Sigmoid colon (tissue), 4 donors: Measurements from ENCODE around the gene MYO18B.

Source experiments
- CTCF ChIP-seq, 4 experiments: fragments of 450-650 bp in 3 of 4; fragments of 200-600 bp in 1 of 4; IDR thresholded peaks; one replicate each; pipeline ENCODE4 v1.5.1; 2016 to 2019; ENCODE audit warnings: antibody characterized with exemption in 4 of 4, mild to moderate bottlenecking in 3 of 4, moderate library complexity in 2 of 4
- EP300 ChIP-seq, 4 donors: sonication (generic); formaldehyde crosslinking; IDR thresholded peaks; one replicate each; pipeline ENCODE4 v1.6.1; 2017; ENCODE audit warnings: antibody characterized with exemption in 4 of 4
- POLR2A ChIP-seq, 2 donors: fragments of 450-650 bp; IDR thresholded peaks; one replicate each; pipeline ENCODE4 v1.6.1; 2016; ENCODE audit warnings: antibody characterized with exemption in 2 of 2, mild to moderate bottlenecking in 2 of 2, moderate library complexity in 2 of 2

- no peak for TF ChIP-seq CTCF (IDR thresholded peaks at IDR 0.05)
- no peak for TF ChIP-seq POLR2A (IDR thresholded peaks at IDR 0.05)
- no peak for TF ChIP-seq EP300 (IDR thresholded peaks at IDR 0.05)
These were observed 146.5 kb downstream of the MYO18B start for GRCh38 chr22:25888399-25889054.
